HEK293T (cell line): ENCODE measurements around the gene WRAP53.

Experiments
- ARNT ChIP-seq: fragments of 450-650 bp; IDR thresholded peaks from 2 replicates; pipeline ENCODE4 v1.6.1; 2017; ENCODE audit warnings: mild to moderate bottlenecking
- FOXM1 ChIP-seq: fragments of 450-650 bp; IDR thresholded peaks from 2 replicates; pipeline ENCODE4 v1.6.1; 2017; ENCODE audit warnings: mild to moderate bottlenecking, borderline replicate concordance
- NFRKB ChIP-seq: fragments of 450-650 bp; IDR thresholded peaks from 2 replicates; pipeline ENCODE4 v1.6.1; 2016; ENCODE audit warnings: mild to moderate bottlenecking, moderate library complexity
- PKNOX1 ChIP-seq: fragments of 450-650 bp; IDR thresholded peaks from 2 replicates; pipeline ENCODE4 v1.6.1; 2016
- ZNF384 ChIP-seq: fragments of 450-650 bp; IDR thresholded peaks from 2 replicates; pipeline ENCODE4 v1.6.1; 2016

GRCh38 chr17:7640783-7641182, 47.5 kb upstream of the WRAP53 start:
- TF ChIP-seq FOXM1 (no peak), ARNT (no peak), NFRKB (no peak), PKNOX1 (no peak), ZNF384 (no peak)
